ENCODE results near the gene ZNF219.

GRCh38 chr14:21089877-21090193, 8.6 kb downstream of the ZNF219 start:
- TF ChIP-seq POLR2AphosphoS5 (IDR thresholded peaks at IDR 0.05; ENCODE audit: low read depth, low read length) (no peak), CTCF (IDR thresholded peaks at IDR 0.05) (no peak)

Data from Panc1 (cell line).